Measurements from ENCODE around the gene KCNMB3.
"Not testable (repeated sequence)": the region's sequence is repeated elsewhere in the genome, so short reads cannot be mapped to it uniquely, and the experiment has no call there.

Gene KCNMB3, protein sequence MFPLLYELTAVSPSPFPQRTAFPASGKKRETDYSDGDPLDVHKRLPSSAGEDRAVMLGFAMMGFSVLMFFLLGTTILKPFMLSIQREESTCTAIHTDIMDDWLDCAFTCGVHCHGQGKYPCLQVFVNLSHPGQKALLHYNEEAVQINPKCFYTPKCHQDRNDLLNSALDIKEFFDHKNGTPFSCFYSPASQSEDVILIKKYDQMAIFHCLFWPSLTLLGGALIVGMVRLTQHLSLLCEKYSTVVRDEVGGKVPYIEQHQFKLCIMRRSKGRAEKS
- total RNA-seq: 0.74 to 0.94 reads per million in 2 donors

- DNase-seq: no peak
These were observed at the start of gene KCNMB3 for GRCh38 chr3:179250803-179251476. Gene KCNMB3 (minus strand): TSS chr3:179251114. CDS start chr3:179250990, 124 bp downstream.

DNA sequence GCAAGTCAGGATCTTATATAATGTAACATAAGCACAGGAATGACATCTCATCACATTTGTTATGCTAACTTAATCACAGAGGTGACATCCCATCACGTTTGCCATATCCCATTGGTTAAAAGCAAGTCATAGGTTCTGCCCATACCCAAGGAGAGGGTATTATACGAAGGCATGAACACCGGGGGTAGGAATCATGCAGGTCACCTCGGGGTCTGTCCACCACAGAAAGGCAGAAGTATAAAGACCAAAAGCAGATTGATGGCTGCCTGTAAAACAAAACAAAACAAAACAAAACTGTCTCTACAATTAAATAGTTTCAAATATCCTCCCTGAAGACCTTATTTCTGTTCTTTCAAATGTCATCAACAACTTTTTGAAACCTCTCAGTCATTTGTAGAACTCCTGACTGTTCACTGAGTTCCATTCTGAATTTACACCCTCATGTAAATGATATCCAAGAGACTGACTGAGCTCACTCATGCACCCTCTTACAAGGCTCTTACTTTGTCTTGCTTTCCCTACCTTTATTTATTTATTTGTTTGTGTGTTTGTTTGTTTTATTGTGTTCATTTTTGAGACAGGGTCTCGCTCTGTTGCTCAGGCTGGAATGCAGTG, 49.2 kb upstream of the KCNMB3 start:
- no peak for DNase-seq

GRCh38 chr3:179299316-179299715, 48.4 kb upstream of the KCNMB3 start:
- DNase-seq: no peak

DNA sequence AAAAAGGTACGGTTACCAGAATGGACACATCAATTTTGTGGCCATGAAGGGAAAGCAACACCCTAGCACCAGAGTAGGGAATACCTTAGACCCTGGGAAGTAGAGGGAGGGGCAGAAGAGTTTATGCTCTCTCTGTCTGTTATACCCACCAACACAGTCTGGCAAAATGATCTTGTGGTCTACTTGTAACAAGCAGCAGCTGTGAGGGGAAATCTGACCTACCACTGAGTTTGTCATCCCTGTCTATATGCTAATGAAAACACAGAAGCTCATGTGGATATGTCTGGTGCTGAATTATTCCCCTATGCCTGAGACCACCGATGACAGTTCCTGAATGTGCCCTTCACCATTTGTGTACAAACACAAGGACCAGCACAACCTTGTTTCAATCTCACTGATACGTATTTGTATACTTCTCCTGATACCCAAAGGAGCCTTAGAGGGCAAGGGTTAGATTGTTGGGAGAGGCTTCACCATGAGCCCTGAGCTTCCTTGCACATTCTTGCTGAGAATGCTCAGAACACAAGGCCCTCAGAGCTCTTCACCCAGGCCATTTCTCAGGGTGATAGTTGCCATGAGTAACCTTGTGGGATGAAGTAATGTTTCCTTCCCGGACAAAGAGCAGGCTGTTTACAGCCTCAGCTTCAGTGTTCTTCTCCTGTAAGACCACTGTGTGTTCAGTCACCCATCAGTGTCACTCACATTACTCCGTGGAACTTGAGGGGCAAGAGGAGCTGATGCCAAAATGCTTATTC, 47.2 kb upstream of the KCNMB3 start:
- no peak for DNase-seq

DNA sequence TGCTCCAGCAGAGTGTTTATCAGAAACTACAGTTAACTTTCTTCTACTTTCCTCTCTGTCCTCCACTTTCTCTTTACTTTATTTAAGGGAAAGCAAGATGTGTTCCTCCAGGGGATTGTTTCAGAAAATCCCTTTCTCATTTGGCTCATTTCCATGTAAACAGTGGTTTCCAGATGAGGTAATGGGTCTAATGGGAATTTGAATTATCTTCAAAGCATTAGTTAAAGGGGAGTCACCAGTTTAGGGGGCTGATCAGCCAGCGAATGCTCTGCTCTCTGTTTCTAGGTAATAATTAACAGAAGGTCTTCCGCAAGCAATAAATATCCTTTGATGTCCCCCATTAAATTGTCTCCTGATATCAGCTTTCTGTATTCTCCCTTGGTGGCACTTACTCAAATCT, 41.5 kb upstream of the KCNMB3 start:
- DNase-seq: no peak

GRCh38 chr3:179289295-179289694, 38.4 kb upstream of the KCNMB3 start:
- DNase-seq: no peak

- DNase-seq: no peak
These were observed 37.9 kb upstream of the KCNMB3 start for GRCh38 chr3:179288845-179289244.

- DNase-seq: no peak
These were observed 35.4 kb upstream of the KCNMB3 start for GRCh38 chr3:179286331-179286730.

GRCh38 chr3:179281825-179282224, 30.9 kb upstream of the KCNMB3 start:
- no peak for DNase-seq

DNA sequence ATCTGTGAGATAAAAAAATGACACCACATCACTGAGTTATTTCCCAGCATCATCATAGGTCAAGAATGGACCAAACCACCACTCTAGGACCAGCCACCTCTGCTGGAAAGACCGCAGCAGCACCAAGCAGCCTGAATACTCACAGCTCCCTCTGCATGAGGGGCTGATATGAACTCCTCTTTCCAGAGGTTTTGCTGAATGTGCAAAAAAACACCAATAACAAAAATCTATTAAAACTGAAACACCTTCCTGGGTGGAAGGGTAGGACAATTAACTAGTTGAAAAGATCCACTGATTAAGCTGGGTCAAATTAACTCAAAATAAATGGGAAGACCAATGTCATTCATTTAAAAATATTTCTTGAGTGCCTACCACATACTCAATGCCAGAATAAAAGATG, 28.9 kb upstream of the KCNMB3 start:
- DNase-seq: no peak

DNA sequence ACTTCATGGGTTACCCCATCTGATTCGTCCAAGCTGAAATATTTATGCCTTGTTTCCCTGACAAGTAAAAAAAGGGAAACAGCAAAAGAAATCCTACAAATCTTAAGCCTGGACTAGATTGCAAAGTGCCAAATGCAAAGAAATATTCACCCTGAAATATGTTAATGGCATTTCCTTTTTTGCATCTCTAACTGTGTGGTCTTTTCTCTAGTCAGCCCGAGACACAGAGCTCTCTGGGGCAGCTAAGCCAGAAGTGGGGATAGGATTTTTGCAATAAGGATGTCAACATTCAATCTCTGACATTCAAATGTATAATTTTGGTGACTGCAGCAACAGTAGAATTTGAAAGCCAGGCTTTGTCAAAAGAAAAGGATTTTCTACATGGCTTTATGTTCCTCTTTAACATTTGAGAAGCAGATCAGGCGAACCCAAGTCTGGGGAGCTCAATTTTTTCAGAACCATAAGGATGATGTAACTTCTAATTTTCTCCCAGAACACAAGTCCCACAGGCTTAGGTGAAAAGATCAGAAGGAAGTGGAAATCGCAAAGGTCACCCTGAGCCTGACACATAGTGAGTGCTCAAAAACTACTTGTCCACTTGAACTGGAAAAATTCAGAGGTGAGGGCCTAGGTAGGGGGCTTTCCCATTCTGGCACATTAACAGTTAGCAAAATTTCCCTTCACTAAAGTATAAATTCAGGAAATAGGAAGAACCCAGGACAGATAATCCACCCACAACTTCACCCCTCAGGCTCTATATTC, 28.2 kb upstream of the KCNMB3 start:
- no peak for DNase-seq

- DNase-seq: no peak
These were observed 27.2 kb upstream of the KCNMB3 start for GRCh38 chr3:179278151-179278550.

DNA sequence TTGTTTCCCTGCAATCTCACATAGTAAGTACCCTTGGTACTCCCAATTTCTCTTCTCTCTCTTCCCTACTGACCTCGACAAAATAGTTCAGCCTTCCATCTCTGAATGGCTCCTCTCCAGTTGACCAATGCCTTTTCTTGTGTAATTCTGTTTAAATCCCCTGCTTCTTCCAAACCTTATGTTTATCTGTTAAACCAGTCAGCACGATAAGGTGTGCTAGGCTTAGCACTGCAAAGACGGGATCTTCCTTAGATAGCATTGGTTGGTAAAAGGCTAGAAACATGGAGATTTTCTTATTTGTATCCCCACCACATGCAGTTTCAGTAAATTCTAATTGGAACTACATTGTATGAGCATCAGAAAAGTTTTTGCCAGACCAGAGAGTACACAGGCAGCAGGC, 25.8 kb upstream of the KCNMB3 start:
- DNase-seq: no peak

GRCh38 chr3:179276001-179276400, 25.1 kb upstream of the KCNMB3 start:
- DNase-seq: no peak

DNA sequence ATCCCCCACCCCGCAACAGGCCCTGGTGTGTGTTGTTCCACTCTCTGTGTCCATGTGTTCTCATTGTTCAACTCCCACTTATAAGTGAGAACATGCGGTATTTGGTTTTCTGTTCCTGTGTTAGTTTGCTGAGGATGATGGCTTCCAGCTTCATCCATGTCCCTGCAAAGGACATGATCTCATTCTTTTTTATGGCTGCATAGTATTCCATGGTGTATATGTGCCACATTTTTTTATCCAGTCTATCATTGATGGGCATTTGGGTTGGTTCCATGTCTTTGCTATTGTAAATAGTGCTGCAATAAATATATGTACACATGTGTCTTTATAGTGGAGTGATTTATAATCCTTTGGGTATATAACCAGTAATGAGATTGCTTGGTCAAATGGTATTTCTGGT, 23.5 kb upstream of the KCNMB3 start:
- DNase-seq: not testable (repeated sequence)

GRCh38 chr3:179272385-179272784, 21.5 kb upstream of the KCNMB3 start:
- DNase-seq: no peak

- DNase-seq: no peak
These were observed 18.3 kb upstream of the KCNMB3 start for GRCh38 chr3:179269152-179269707.

- DNase-seq: no peak
These were observed 17.6 kb upstream of the KCNMB3 start for GRCh38 chr3:179268400-179269051.

DNA sequence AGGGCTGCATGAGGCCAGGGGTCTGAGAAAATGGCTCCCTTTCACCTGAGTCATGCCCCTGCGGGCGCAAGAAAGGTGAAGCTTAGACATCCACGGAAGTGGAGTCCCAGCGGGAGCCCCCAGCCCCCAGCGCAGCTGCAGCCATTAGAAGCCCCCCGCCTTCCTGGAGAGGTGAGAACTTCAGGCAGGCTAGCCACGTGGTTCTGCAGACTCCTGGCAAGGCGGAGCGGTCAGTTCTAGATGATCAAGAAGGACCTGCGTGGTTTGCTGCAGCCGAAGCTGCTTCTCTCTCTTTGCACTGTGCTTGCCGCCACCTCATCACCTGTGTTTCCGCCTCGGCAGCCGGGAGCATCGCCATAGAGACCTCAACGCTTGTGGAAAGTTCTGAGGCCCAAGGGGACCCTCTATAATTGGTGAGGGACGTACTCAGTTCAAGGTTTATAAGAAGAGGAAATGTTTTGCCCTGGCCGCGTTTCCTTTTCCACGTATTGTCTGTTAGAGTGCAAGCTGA, 15.8 kb upstream of the KCNMB3 start:
- no peak for DNase-seq

DNA sequence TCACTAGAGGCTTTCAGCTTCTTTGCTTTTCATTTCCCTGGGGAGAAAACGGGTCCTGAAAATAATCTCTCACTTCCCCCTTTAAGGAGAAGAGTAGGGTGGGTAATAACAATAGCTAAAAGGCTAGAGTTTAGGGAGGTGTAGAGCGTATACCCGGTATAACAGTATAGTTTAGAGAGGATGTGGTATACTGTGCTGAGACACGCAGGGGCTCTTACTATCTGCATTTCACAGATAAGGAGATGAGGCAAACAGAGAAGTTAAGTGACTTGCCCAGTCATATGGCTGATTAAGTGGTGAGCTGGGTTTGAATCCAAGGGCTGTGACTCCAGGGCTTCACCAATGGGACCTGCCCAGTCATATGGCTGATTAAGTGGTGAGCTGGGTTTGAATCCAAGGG, 15.0 kb upstream of the KCNMB3 start:
- DNase-seq: peak in 1 of 5 experiments; percentile 87

DNA sequence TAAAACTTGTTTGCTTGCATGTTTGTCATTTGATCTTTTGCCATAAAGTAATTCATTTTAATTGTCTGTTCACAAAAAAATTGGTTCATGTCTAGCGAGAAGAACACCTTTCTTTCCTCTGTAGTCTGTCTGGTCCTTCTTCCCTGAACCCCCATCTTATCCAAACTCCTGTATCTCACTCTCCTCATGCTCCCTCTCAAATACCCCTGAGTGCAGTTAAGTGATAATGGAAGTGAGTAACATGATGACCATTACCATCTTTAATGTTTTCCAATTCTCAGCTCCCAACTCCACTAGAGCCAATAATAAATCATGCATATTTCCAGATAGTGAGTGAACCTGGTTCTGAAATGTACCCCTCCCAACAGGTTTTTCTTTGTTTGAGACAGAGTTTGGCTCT, 14.2 kb upstream of the KCNMB3 start:
- DNase-seq: no peak

Data from T-helper 2 cell (primary cell).